NCI-H1694 treated with DMSO at 0.1 percent for 48 hours (cell line): ENCODE results near the gene FRMD1.

Experiments used
- DNase-seq: peaks from one replicate; lab custom pipeline; 2025; lab: John Stamatoyannopoulos, UW

The FRMD1 gene

GRCh38 chr6:168055696-168056489 is 23.1 kb downstream of the FRMD1 start:
- DNase-seq, result no peak

DNA sequence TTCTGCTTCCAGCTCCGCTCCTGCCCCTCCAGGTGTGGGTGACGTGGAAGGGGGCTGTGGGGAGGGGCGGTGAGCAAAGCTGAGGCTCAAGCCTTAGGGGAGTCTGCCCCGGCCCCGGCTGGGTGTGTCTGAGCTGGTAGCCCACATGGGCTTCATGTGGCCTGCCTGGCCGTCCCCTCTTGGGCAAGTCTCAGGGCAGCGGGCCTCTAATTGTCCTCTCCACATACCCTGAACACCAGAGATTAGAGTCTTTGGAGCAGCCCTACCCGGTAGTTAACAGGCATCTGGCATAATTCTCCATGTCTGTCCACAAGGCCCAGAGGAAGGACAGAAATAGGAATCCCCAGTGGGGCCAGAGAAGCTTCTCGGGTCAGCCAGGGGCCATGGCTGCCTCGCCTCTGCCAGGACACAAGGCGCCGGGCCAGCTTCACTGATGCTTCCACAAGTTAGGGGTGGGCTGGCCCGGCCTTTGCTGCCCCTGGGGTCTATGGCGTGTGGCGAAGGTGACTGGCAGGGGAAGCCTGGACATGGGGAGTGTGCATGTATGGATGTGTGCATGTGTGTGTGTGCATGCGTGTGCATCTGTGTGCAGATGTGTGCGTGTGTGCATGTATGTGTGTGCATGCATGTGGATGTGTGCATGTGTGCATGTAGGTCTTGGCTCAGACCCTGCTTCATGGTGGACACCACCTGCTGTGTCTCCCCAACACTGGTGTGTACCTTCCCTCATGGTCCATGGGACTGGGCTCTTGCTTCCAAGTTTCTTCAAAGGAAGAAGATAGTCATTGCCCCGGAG is 24.0 kb downstream of the FRMD1 start:
- DNase-seq, result no peak

- DNase-seq, result no peak
Measured at GRCh38 chr6:168053957-168054471, 25.0 kb downstream of the FRMD1 start.

GRCh38 chr6:168053086-168053956 is 25.7 kb downstream of the FRMD1 start:
- no peak for DNase-seq

DNA sequence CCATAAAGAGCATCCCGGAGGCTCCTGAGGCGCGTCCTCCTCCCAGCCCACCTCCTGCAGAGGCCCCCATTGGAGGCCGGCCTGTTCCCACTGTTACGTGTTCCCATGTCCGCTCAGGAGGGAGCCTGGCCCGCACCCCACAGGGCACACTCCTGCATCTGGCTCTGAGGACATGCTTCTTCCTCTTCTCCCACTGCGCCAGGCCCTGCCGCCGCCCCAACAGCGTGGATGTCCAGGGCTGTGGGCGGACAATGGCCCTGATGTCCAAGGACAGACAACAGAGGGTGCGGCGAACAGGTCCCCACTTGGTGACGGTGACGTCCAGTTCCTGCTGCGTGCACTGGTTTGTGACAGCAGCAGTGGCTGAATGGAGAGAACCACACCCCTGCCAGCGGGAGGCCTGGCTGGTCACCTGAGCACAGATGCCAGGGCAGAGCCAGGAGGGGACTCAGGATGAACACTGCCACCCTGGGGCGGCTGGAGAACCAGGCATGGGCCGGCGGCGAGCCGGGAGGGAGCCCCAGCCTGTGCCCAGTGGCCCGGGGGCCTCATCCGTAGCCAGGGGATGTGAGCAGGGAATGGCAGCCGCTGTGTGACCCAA is 26.6 kb downstream of the FRMD1 start:
- DNase-seq, result no peak

DNA sequence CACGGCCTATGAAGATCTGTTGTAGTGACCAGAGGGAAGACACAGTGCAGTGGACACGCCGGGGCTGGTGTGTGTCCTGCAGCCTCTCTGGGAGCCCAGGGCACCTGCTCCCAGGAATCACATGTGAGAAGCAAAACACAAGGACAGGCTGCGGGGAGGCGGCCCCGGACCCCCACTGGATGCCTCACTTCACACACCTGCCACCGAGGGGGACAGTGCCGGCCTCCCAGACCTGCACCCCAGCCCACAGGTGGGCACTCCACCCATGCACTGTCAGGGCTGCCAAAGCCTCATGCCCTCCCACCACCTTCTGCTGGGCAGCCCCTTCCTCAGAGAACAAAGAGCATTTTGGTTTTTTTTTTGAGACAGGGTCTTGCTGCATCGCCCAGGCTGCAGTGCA is 27.4 kb downstream of the FRMD1 start:
- DNase-seq, result no peak

GRCh38 chr6:168050881-168051586 is 28.0 kb downstream of the FRMD1 start:
- DNase-seq, result no peak

- DNase-seq, result no peak
Measured at GRCh38 chr6:168050225-168050880, 28.7 kb downstream of the FRMD1 start.

DNA sequence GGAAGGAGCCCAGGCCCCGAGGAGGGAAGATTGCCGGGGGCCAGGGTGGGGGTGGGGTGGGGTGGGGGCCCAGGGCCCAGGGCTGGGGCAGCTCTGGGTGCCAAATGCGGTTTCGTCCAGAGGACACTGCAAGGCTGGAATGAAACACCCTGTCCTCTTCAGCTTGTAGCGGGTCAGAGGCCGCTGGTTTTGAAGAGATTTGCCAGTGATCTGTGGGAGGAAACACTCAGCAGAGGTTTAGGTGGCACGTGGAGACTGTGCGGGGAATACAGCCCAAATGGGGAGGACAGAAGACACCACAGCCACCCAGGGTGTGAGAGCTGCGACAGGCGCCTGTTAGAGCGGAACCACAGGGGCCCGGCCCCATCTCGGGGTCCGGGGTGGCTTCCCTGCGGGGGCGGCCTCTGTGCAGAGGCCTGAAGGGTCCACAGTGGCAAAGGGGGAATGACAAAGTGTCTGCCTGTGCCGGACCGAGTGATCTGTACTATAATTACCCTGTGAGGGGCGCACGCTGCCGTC is 29.2 kb downstream of the FRMD1 start:
- no peak for DNase-seq

DNA sequence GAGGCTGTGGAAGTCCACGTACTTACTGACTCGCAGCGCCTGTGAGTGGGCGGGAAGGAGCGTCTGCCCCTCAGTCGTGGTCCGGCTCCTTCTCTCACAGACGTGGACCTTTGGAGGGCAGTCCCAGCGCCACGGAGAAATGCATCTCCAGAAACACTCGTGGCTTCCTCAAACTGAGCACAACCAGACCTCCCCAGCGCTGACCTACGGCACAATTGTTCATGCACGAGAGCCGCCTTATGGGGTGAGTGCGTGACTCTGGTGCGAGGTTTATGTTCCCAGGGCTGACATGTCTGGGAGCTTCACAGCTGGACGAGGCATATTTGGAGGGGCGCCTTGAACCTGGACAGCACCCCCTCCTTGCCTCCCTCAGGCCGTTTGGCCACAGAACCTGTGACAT is 29.7 kb downstream of the FRMD1 start:
- DNase-seq, result no peak

DNA sequence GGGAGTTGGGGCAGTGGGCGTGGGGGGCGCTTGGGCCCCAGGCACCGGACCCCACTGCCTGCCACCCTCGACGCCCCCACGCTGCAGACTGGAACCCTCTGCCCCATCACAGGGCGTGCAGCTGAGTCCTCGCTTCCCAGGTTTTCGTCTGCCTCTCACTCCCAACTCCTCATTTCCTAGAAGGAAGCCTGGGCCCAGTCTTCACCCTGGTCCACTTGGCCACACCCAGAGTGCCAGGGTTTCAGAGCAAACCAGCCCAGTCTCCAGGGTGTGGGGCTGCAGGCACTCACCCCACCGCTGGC is 30.3 kb downstream of the FRMD1 start:
- no peak for DNase-seq

DNA sequence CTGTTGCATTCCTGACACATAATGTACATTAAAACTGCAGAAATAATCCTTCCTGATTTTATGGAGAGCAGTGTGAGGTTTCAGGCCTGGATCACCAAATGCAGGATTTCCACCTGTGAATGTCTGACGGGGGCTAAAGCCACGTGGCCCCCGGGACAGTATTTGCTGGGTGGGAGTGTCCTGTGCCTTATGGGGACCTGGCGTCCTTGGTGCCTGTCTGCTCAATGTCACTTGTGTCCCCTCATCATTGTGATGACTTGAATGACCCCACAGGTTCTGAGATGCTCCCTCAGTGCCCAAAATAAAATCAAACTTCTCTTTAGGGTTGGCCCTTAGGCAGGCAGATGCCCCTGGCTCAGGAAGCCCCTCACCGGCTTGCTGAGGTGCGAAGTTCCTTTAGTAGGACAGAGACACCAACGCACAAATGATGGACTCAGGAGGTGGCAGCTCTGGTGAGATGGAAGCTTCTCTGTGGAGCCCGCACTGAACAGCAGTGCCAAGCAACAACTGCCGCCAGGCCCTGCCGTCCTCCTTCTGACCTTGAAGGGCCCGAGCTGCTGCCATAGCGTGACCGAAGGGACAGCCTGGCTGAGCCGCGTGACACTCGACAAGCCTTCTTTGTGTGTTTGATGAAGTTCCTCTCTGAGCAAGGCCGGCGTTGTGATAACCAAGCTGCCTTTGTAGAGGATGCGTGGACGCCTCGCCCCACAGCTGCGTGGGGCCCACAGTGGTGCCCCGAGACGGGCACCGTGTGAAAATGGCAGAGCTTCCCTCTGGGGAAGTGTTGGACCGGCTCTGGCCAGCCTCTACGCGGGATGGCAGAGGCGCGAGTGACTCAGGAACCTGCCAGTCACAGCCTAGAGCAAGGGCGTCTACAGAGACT is 30.9 kb downstream of the FRMD1 start:
- DNase-seq, result no peak

- DNase-seq, result no peak
Measured at GRCh38 chr6:168046696-168047095, 32.3 kb downstream of the FRMD1 start.

- peak; percentile 53 for DNase-seq
Measured at GRCh38 chr6:168045706-168046620, 33.0 kb downstream of the FRMD1 start.

DNA sequence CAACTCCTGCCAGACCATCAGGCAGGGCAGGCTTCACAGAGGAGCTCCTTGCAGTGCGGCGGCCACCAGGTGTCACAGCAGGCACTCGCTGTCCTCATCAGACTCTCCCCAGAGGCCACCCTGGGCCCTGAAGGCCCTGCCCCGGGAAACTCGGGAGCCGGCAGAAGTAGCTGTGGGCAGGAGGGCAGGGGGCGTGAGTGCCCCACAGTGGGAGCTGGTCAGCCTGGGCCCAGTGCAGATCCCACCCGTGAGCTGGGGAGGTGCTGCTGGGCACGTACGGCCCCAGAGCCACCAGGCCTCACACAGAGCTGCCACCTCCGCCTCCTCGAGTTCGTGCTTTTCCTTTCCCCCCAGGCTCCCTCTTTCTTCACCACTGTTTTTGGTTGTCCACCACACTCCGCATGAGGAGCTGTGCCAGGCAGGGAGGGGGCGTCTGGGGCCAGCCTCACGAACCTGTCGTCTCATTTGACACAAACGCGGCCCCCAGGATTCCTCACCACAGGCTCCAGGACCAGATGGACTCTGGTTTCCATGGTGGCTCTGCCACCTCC is 33.8 kb downstream of the FRMD1 start:
- DNase-seq, result no peak

GRCh38 chr6:168044521-168045130 is 34.4 kb downstream of the FRMD1 start:
- DNase-seq, result no peak

- no peak for DNase-seq
Measured at GRCh38 chr6:168043848-168044415, 35.1 kb downstream of the FRMD1 start.
